ENCODE measurements around the gene NCOA1.

GRCh38 chr2:24541621-24542020 is 50.6 kb downstream of the NCOA1 start:
- TF ChIP-seq CTCF (IDR thresholded peaks at IDR 0.05; ENCODE audit: low read depth, low read length, poor library complexity, severe bottlenecking) (no peak), EZH2phosphoT487 (IDR thresholded peaks at IDR 0.05; ENCODE audit: borderline replicate concordance, low read length) (no peak)
